Measurements from ENCODE around the gene RAD51B. TPM values are rescaled to one million over a fixed set of nuclear protein-coding genes. Genes with fewer than 3 reads are reported as not detected.

RAD51B gene
- total RNA-seq, 1 experiment from 2014 or later, result 20.0 TPM

DNA sequence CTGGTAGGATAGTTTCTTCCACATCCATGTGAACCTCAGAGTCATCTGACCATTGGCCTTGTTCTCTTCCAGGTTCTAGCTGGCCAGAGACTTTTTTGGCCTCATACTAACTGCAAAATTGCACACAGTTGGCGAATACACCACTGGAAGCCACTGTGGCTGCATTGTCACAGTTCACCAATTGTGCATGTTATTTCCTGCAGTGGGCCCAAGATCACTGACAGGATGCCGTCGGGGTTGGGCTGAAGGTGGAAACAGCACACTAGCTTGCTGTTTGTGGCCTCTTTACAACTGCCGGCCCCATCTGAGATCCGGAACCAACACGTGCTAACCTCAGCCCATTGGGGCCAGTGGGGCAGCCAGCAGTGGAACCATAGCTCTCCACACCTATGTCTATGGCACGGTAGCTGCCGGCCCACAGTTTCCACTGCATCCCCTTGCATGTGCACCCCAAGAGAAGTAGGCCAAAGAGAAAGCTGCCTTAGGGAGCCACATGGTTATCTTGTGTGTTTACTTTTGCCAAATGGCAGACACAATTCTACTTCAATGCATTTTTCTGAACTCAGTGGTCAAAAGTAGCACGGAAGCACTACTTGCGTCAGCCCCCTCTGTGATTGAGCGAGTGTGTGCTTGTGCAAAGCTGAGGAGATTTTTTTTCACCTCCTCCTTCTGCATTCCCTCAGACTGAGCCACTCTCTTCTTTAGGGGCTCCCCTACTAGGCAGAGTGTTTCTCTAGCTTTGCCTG, 464.0 kb downstream of the RAD51B start (continued):
- no peak for TF ChIP-seq CEBPB (IDR thresholded peaks at IDR 0.05; ENCODE audit: low read depth)
- no peak for TF ChIP-seq ZFX (IDR thresholded peaks at IDR 0.05)

DNA sequence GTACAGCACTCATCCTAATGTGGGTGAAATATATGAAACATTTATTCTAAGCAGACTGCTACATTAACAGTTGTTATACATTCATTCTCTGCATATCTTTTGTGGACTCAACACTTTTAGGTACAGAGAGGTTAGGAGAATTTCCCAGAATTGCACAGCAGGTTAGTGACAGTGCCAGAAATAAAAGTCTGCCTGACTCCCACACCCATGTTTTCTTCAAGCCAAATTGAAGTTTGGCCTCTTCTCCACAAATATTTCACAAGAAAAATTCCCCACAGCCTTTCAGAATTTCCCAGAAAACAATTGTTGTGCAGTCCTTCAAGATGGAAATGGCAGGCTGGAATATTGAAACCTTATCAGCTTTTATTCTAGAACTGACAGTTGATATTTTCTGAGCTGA, 464.8 kb downstream of the RAD51B start:
- Histone ChIP-seq H3K9ac (ENCODE audit: low read length) (no peak overlapping the region), H3K4me3 (replicated peaks in 1 of 2; ENCODE audit: low read depth in 1 of 2, low read length in 2 of 2) (no peak overlapping the region), H3K9me3 (ENCODE audit: control insufficient read depth in 1 of 2, insufficient read depth in 1 of 2, low read depth in 1 of 2, low read length in 2 of 2) (no peaks in the 10 kb centered on the region), H3K4me1 (ENCODE audit: control insufficient read depth in 1 of 2, insufficient read depth in 2 of 2, low read length in 2 of 2) (peaks cover 0 to 2% of the 10 kb centered on the region in 2 experiments; a peak in 2 of 4 replicates), H3K9me2 (ENCODE audit: insufficient read depth) (no peaks in the 10 kb centered on the region), H4K20me1 (ENCODE audit: insufficient read depth) (no peaks in the 10 kb centered on the region), H3K27me3 (ENCODE audit: insufficient read depth, low read length) (no peaks in the 10 kb centered on the region), H3K36me3 (ENCODE audit: control insufficient read depth in 1 of 2, insufficient read depth in 2 of 2, low read length in 2 of 2) (no peaks in the 10 kb centered on the region), H2AFZ (ENCODE audit: low read depth, low read length, poor library complexity, severe bottlenecking) (no peak overlapping the region), H3K4me2 (ENCODE audit: low read length) (no peak overlapping the region), H3K79me2 (ENCODE audit: insufficient read depth, low read length) (no peaks in the 10 kb centered on the region), H3K27ac (ENCODE audit: low read depth, low read length) (no peak overlapping the region)
- RAD21 ChIA-PET (ENCODE audit: low non-redundant PET in 1 of 2, low total read pairs in 2 of 2, uncharacterized antibody in 2 of 2, unreplicated experiment in 2 of 2), result no interaction called here
- POLR2A ChIA-PET, result no interaction called here
- intact Hi-C loops (cut with micrococcal nuclease), result no loop called here
- DNase-seq (ENCODE audit: low read depth, low spot score), result no peak
- ATAC-seq, result no peak
- BruUV-seq (replicated peaks), result no TSS peak
- CTCF ChIA-PET, result no interaction called here
- TF ChIP-seq ELF1 (IDR thresholded peaks at IDR 0.05; ENCODE audit: borderline replicate concordance, low read depth), result no peak
- no peak for TF ChIP-seq SIN3A (IDR thresholded peaks at IDR 0.05; ENCODE audit: low read depth)
- TF ChIP-seq EZH2 (IDR thresholded peaks at IDR 0.05), result no peak
- no peak for TF ChIP-seq EZH2phosphoT487 (IDR thresholded peaks at IDR 0.05; ENCODE audit: borderline replicate concordance)
- TF ChIP-seq SP1 (IDR thresholded peaks at IDR 0.05; ENCODE audit: low read depth), result no peak
- no peak for TF ChIP-seq TCF7L2 (IDR thresholded peaks at IDR 0.05; ENCODE audit: borderline replicate concordance, extremely low read depth, insufficient read depth, insufficient read length)
- no peak for TF ChIP-seq POLR2AphosphoS5 (IDR thresholded peaks at IDR 0.05; ENCODE audit: low read depth, low read length)
- no peak for TF ChIP-seq CEBPB (IDR thresholded peaks at IDR 0.05; ENCODE audit: low read depth)
- no peak for TF ChIP-seq ZFX (IDR thresholded peaks at IDR 0.05)
- TF ChIP-seq EGR1 (IDR thresholded peaks at IDR 0.05; ENCODE audit: low read depth), result no peak
- no peak for TF ChIP-seq POLR2A (IDR thresholded peaks at IDR 0.05; ENCODE audit: borderline replicate concordance, extremely low read depth, insufficient read depth, insufficient read length)
- TF ChIP-seq, protein P1, sequence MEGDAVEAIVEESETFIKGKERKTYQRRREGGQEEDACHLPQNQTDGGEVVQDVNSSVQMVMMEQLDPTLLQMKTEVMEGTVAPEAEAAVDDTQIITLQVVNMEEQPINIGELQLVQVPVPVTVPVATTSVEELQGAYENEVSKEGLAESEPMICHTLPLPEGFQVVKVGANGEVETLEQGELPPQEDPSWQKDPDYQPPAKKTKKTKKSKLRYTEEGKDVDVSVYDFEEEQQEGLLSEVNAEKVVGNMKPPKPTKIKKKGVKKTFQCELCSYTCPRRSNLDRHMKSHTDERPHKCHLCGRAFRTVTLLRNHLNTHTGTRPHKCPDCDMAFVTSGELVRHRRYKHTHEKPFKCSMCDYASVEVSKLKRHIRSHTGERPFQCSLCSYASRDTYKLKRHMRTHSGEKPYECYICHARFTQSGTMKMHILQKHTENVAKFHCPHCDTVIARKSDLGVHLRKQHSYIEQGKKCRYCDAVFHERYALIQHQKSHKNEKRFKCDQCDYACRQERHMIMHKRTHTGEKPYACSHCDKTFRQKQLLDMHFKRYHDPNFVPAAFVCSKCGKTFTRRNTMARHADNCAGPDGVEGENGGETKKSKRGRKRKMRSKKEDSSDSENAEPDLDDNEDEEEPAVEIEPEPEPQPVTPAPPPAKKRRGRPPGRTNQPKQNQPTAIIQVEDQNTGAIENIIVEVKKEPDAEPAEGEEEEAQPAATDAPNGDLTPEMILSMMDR (IDR thresholded peaks at IDR 0.05 in 2 of 3, conservative IDR thresholded peaks at IDR 0.05 in 1 of 3; ENCODE audit: borderline replicate concordance in 1 of 3, insufficient read depth in 1 of 3, low read depth in 2 of 3, low read length in 2 of 3), result no peak

All from HCT116 (cell line).